CD4-positive, alpha-beta T cell treated with Interleukin-15 for 4 hours (primary cell): ENCODE measurements around the gene ICAM4.
"Not testable (repeated sequence)": the region's sequence is repeated elsewhere in the genome, so short reads cannot be mapped to it uniquely, and the experiment has no call there.

Experiments used
- DNase-seq: peaks from one replicate; pipeline ENCODE4 v3.0.0-alpha.2; 2020; ENCODE audit warnings: low spot score

The ICAM4 gene

DNA sequence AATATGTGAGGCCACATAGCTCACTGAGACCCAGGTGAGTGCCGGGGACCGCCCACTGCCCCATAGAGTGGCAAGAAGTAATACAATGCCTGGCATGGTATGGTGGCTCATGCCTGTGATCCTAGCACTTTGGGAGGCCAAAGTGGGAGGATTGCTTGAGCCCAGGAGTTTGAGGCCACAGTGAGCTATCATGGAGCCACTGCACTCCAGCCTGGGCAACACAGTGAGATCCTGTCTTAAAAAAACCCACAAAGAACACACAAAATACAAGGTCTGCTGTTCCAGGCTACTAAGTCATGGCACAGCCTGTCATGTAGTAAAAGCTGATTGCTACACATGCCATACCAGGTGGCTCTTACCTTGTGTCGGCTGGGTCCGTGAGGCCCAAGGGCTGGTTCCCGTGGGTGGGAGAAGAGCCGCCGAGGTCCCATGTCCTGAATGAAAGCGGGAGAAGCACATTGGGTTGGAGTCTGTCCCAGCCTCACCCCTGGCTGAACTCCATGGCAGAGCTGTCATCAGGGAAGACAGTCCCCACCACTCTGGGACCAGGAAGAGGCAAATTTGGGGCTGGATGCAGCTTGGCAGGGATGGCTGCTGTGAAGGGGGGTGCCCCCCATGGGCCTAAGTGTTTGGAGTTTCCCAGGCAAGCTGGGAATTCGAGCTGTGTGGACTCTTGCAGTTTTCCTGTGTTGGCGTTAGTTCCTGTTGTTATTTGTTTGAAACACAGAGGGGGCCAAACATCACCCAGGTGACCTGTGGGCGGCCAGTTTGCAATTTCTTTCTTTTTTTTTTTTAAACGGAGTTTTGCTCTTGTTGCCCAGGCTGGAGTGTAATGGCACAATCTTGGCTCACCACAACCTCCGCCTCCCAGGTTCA lies 32.3 kb downstream of the ICAM4 start:
- DNase-seq, result no peak

DNA sequence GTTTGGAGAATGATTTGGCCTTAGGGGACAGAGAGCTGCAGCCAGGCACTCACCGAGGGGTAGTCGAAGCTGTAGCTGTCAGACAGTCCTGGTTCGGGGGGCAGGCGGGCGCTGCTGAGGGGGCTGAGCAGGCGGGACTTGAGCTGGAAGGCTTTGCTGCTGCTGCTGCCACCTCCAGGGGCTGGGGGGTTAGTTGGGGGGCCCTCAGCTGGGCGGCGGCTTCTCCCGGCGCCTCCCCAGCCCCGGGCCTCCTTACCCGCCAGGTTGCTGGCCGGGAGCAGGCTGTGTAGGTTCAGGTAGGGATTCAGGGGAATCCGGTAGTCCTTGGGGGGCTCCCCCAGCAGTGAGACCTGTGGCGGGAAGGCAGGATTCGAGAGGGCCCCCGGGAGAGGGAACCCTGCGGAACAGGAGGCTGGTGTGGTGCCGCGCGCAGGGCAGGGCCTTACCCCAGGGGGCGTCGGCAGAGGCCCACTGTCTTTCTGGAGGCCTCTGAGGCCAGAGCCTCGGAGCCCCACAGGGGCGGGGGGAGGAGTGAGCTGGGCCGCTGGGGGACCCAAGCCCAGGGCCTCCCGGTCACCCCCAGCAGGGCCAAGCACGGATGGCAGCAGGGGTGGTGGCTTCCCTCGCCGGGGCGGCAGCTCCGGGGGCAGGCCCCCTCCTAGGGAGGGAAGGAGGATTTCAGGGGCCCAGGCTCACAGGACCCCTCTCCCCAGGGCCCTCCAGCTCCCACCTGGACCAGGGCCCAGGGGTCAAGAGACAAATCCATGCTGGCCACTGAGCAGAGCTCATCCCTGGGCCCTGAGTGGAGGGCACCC lies 34.1 kb downstream of the ICAM4 start:
- DNase-seq, result no peak

DNA sequence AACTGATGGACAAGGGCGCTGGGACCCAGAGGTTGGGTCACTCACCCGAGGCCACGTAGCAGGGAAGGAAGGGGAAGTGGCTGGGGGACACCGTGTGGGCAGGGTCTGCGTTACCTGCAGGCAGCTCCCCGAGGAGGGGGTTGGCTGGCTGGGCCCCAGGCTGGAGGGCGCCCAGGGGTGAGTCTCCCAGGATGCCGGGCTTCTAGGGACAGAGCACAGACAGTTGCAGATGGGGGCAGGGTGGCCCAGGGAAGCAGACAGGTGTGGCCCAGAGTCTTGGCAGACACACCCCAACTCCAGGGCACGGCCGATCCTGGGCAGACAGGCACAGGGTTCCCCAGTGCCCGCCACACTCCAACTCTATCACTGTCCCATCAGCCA lies 34.7 kb downstream of the ICAM4 start:
- DNase-seq, result no peak

DNA sequence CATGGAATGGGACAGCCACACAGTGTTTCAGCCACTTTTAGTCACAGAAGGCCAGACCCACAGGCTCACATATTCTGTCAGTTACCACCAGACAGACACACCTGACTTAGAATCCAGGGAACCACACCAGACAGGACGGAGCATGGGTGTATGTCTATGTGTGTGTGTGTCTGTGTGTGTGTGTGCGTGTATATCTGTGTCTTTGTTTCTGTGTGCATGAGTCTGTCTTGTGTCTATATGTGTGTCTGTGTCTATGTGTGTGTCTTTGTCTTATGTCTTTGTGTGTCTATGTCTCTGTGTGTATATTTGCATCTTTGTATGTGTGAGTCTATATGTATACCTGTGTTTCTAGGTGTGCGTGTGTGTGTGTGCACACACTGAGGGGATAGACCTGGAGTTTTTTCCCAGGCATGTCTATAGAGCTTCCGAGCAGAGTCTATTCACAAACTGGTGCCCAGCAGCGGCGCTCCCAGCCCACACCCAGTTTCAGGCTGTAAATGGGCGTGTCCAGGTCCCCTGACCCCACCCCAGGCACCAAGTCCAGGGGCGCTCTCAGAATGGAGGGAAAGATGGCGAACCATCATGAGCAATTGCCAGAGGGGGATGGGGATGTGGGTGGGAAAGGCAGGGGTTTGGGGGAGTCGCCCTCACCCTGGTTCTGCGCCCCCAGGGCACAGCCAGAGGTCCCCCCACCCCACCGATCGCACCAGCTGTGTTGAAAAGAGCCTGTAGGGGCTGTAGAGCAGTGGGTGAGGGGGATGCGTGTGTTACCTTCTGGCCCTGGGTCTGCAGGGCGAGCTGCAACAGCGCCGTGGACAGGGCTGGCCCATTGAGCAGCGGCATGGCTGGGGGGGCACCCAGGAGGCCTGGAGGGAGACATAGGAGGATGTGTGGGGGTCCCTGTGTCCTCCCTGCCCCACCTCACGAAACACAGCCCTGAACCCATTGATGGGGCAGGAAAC lies 35.4 kb downstream of the ICAM4 start:
- no peak for DNase-seq

DNA sequence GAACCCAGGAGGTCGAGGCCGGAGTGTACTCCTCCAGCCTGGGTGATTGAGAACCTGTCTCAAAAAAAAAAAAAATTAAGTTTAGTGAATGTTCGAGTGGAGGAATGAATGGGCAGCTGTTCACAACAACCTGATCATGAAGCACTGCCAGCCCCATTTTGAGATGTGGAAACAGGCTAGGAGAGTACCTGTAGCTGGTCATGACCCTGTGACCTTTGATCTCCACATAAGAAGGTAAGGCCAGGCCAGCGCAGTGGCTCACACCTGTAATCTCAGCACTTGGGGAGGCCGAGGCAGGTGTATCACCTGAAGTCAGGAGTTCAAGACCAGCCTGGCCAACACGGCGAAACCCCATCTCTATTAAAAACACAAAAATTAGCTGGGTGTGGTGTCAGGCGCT lies 39.0 kb downstream of the ICAM4 start:
- DNase-seq, result no peak

DNA sequence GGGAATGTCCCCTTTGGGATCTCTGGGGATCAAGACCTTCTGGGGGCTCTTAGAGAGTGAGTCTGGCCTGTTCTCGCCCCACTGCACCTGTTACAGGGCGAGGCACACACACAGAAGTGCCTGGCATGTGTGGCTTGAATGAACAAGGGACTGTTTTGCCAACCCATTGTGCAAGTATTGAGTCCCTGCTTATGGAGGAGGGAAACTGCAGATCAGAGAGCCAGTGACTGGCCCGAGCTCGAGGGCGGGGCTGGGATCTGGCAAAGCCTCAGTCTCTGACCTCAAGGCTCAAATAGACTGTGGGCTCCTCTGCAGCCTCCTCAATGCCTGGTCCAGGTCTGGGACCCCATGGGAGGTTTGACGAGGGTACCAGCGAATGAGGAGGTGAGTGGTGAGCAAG lies 41.0 kb downstream of the ICAM4 start:
- no peak for DNase-seq

DNA sequence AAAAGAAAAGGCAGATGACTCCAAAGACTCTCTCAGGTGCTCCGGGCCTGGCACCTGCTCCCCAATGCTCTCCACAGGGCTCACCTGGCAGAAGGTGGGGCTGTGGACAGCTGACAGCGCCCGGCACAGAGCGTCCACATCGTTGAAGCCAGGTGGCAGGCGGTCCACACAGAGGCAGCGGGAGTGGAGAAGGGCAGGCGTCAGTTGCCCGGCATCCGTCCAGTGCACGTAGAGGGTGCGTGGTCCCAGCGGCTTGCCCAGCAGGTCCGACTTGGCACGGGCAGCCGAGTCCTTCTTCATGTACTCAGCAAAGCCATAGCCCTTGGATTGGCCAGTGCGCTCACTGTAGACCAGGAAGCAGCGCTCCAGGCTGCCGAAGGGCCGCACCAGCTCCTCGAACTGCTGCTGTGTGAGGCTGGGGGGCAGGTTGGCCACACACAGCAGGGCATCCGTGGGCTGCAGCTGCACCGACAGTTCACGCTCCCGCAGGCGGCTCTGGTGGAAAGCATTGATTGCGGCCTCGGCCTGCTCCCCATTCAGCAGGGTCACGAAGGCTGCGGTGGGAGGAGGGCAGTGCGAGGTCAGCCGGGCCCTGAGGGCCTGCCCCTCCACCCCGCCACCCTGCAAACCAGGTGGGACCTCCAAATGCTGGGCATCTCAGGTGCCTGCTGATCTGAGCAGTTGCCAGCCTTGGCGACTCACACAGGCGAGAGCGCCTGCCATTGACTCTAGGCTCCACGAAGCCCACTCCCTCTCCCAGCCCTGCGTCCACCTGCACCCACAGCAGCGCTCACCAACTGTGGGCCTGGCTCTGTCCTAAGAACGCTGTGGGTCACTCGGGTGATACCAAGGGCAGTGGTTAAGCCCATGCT lies 42.0 kb downstream of the ICAM4 start:
- DNase-seq, result no peak

DNA sequence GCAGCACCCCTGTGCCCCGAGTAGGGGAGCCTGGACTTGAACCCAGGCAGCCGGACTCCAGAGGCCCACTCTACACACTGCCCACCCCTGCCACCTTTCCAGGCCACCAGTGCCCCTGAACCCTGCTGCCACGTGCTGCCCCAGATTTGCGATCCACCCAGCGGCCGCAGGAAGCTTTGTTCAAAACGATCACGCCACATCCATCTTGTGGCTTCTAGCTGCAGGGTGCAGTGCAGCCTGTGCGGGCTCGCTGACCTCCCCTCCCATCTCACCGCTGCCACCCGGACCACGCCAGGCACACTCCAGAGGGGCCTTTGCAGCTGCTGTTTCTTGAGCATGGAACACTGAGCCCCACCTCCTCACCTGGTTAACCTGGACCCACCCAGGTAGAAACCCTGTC lies 42.8 kb downstream of the ICAM4 start:
- no peak for DNase-seq

DNA sequence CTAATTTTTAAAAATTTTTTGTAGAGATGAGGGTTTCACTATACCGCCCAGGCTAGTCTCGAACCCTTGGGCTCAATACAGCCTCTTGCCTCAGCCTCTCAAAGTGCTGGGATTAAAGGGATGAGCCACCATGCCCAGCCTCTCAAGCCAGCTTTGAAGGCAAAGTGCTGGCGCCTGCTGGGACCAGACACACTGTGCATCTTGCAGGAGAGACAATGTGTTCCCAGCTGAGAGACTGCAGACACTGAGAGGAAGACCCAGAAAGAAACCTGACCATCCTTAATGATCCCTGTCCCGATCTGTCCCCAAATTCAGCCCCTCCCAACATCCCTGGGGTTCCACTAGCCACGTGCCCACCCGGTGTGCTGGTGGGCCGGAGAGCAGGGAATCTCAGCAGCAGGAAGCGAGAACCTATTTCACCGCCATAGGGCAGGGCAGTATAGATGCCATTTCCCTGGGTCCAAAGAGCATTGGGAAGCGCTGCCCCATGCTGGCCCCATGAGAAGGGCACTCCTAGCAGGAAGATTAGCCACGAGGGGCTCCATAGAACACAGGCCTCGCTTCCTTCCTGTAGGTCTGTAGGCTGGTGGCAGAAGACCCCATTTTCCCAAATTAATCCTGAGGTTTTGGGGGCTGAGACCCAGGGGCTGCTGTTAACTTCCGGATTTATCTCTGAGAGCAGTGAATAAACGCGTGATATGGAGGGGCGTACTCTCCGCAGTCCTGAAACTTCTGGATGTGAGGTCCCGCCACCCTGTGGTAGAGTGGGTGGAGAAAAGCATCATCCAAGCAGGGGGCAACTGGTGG lies 45.6 kb downstream of the ICAM4 start:
- DNase-seq, result no peak

DNA sequence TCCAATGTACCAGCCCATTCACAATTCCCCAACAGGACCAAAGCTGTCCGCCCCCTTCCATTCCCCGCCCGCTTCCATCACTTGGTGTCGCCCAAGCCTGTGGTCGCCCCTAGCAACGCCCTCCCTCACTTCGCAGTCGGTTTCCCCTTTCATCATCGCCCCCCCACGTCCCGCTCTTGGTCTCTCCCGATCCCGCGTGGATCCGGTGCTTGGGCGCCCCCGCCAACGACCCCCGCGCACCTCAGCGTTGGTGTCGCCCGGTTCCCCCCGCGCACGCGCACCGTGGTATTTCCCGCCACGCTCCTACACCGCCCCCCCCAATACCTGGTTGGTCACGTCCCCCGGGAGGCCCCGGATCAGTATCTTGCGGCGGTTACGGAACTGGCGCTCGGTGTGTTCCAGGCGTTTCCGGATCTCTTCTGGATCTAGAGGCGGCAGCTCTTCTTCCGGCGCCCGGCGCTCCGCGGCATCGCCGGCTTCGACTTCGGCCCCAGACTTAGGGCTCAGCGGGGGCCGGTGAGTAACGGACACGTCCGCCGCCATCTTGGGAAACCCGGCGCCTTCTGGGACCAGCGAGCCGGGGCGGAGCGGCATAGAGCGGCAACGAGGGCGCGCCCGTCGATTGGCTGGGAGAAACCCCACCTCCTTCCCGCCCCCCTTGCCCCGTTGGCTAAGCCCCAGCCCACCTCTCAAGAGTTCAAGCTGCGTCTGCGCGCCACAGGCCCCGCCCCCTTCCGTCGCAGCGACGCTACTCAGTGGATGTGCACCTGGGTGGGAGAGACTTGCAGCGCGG lies 46.4 kb downstream of the ICAM4 start, which contains the start of gene RAVER1:
Gene RAVER1 (minus strand): TSS at position 565 of the 793 bp plus-strand sequence. CDS start 22 bp downstream, at position 543.
- peak; percentile 98 for DNase-seq

DNA sequence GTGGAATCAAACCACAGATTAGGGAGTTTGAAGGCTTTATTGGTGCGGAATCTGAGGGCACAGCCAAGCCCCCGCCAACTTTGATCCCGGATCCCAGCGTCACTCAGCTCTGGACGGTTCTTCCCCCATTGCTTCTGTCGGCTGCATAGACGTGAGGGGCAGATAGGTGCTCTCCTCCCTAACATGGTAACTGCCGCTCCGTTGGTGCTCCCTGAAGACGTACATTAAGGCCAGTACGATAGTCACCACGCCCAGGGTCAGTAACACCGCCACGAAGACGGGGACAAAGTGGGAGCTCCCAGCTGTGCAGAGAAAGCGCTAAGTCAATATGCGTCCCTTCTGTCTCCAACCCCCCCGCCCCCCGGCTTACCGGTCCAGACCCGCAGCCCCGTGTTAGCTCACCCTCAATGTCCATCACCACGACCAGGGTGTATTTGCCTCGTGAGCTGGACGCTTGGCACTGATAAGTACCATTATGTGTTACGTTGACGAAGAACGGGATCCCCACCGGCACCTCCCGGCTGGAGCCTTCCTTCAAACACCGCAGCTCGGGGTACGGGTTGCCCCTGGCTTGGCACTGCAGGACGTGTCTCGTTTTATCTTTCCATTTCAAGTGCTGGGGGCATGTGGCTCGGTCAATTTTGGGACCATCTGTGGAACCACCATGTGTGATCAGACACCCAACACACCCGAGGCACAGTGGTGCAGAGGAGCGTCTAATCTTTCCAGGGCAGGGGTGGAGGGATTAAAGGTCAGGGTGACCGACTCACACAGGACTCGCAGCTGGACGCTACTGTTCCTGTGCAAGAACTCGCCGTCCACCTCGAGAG lies 47.2 kb downstream of the ICAM4 start:
- DNase-seq, result no peak

DNA sequence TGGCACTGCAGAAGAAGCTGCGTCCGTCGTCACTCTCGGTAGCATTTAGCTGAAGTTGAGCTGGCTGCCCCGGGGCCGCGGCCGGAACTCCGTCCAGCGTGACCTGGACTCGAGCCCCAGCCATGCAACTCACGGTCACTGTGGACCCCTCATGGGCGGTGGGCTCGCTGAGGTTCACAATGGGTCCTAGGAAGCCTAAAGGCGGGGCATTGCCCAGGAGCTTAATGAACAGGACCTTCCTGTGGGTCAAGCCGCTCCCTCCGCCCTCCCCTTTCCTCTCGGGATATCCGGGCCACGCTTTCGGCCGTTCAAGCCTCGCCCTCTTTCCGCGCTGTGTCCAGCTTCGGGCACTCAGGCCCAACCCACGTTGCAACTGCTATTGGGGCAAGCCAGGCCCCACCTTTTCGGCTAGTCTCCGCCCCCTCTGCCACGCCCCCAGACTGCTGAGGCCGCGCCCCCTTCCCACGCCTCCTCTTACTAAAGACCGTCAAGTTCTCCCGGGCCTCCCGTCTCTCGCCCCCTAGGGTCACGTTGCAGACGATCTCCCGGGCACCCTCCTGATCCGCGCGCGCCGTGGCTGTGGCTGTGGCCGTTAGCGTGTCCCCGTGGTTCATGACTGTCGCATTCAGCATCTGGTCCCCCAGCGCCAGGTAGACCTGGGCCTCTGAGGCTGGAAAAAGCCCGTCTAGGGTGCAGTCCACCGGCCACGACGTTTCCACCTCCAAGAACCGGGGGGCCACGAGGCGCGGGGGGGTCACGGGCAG lies 48.0 kb downstream of the ICAM4 start:
- DNase-seq, result no peak

DNA sequence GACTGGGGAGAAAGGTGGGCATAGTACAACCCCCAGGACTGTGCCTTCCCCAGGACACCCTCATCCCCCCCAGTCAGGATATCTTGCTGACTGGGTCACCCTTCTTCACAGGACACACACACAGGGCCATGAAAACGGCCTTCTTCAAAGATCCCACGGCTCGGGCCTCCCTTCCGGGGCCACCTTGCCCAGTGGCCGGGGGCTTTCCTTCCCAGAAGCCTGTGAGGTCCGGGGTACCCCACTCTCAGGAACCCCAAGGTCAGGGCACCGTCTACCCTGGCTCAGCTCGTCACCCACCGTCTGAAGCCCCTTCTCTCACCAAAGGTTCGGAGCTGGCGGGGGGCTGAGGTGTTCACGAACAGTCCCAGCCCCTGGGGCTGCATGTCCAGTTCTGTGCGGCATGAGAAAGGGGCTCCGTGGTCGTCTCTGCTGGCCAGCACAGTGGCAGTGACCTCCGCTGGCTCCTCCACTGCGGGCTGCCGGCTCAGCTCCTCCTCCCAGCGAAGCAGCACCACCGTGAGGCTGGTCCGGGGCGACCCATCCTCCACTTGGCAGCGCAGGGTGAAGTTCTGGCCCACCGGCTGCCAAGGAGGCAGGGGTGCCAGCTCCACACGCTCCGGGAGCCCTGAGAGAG lies 48.7 kb downstream of the ICAM4 start:
- no peak for DNase-seq

DNA sequence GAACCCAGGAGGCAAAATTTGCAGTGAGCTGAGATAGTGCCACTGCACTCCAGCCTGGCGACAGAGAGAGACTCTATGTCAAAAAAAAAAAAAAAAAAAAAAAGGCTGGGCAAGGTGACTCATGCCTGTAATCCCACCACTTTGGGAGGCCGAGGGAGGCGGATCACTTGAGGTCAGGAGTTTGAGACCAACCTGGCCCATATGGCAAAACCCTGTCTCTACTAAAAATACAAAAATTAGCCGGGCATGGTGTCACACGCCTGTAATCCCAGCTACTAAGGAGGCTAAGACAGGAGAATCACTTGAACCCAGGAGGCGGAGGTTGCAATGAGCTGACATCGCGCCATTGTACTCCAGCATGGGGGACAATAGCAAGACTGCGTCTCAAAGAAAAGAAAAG lies 50.0 kb downstream of the ICAM4 start:
- not testable (repeated sequence) for DNase-seq
